GM12865 (cell line): ENCODE measurements around the gene ARID4B.

Source experiments
- DNase-seq: peaks from one replicate; pipeline ENCODE4 v3.0.0; 2010; ENCODE audit warnings: low read depth
- H3K4me3 ChIP-seq: 2 replicates; pipeline ENCODE4 v1.5.1; 2011; ENCODE audit warnings: mild to moderate bottlenecking, low read depth, low read length, control low read depth
- CTCF ChIP-seq: IDR thresholded peaks from 2 replicates; pipeline ENCODE4 v1.5.1; 2011; ENCODE audit warnings: low read length, control low read depth, low read depth, inconsistent platforms; ENCODE audit not compliant: insufficient read depth; ENCODE audit errors: missing control alignments

Gene ARID4B

GRCh38 chr1:235296729-235297128 lies 31.2 kb downstream of the ARID4B start:
- no peak for DNase-seq
- no peak for TF ChIP-seq CTCF

GRCh38 chr1:235295902-235296350 lies 32.1 kb downstream of the ARID4B start:
- no peak for DNase-seq
- H3K4me3 ChIP-seq: no peak overlapping the region
- no peak for TF ChIP-seq CTCF

More at GRCh38 chr1:235296729-235297128, 31.2 kb downstream of the ARID4B start:
- no peak overlapping the region for H3K4me3 ChIP-seq

GRCh38 chr1:235293322-235293942 lies 34.5 kb downstream of the ARID4B start:
- DNase-seq: no peak
- no peak for TF ChIP-seq CTCF
- no peak overlapping the region for H3K4me3 ChIP-seq

- no peak for DNase-seq
- no peak for TF ChIP-seq CTCF
Measured at GRCh38 chr1:235292790-235293189, 35.2 kb downstream of the ARID4B start.

GRCh38 chr1:235291599-235292091 lies 36.3 kb downstream of the ARID4B start:
- H3K4me3 ChIP-seq: no peak overlapping the region
- no peak for TF ChIP-seq CTCF
- no peak for DNase-seq

More at GRCh38 chr1:235292790-235293189, 35.2 kb downstream of the ARID4B start:
- H3K4me3 ChIP-seq: no peak overlapping the region

GRCh38 chr1:235290740-235291502 lies 37.1 kb downstream of the ARID4B start:
- no peak overlapping the region for H3K4me3 ChIP-seq
- no peak for DNase-seq
- no peak for TF ChIP-seq CTCF
